Activated CD4-positive, alpha-beta T cell treated with anti-CD3 and anti-CD28 coated beads, Interleukin-2, Interleukin-4, amounts not matched to agents 100 ng/mL and 50 ng/mL, durations not matched to agents 16 hours and 8 hours (primary cell): ENCODE results near the gene SEPTIN1.
A peak's percentile ranks its signal among the peaks of the same experiment; 100 is the strongest.

Source experiments
- DNase-seq: peaks from one replicate; pipeline ENCODE4 v3.0.0-alpha.2; 2020; ENCODE audit warnings: low spot score

SEPTIN1 gene, protein sequence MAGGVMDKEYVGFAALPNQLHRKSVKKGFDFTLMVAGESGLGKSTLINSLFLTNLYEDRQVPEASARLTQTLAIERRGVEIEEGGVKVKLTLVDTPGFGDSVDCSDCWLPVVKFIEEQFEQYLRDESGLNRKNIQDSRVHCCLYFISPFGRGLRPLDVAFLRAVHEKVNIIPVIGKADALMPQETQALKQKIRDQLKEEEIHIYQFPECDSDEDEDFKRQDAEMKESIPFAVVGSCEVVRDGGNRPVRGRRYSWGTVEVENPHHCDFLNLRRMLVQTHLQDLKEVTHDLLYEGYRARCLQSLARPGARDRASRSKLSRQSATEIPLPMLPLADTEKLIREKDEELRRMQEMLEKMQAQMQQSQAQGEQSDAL

GRCh38 chr16:30382111-30382881, at the start of gene SEPTIN1:
SEPTIN1 (minus strand) TSS chr16:30382561; CDS start chr16:30382542, 19 bp downstream.
- peak; percentile 87 for DNase-seq

DNA sequence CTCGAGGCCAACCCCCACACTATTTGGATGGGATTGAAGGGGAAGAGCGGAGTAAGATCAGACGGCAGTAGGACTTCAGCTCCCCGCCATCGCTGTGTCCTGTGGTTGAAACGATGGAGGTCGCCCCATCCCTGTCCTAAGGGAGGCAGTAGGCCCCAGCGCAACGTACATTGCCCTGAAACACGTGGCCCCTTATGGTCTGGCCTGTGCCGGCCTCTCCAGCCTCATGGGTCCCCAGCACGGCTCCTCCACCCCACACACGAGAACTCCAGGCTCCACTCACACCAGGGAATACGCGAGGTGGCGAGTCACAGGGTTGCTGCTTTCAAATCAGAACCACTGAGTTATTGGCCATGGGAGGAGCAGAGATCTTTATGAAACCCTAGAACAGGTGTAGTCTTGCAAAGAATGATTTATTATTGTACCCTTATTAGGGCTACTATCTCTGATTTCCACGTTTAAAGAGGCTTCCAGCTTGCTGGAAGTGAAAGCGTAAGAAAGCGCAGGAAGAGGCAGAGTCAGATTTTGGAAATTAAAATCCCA, 48.1 kb upstream of the SEPTIN1 start:
- no peak for DNase-seq

- DNase-seq = peak; percentile 99
Measured at GRCh38 chr16:30429678-30430427, 47.5 kb upstream of the SEPTIN1 start, which contains the start of gene DCTPP1. DCTPP1 (minus strand) TSS chr16:30430030; CDS start chr16:30429980, 50 bp downstream.

DNA sequence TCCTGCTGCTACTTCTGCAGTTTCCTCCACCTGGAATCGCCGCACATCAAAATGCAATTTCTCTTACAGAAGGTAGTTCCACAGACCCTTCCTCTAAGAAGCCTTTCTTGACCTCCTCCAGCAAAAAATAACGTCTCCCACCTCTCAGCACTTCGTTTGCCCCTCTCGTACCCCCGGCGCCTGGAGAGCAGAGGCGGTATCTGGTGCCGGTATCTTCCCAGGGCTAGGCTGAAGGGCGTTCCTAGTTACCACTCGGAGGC, 47.0 kb upstream of the SEPTIN1 start:
- DNase-seq = no peak

- DNase-seq = no peak
Measured at GRCh38 chr16:30428055-30428454, 45.7 kb upstream of the SEPTIN1 start.

- DNase-seq = no peak
Measured at GRCh38 chr16:30421010-30421409, 38.6 kb upstream of the SEPTIN1 start.

- no peak for DNase-seq
Measured at GRCh38 chr16:30418350-30419181, 36.2 kb upstream of the SEPTIN1 start.

DNA sequence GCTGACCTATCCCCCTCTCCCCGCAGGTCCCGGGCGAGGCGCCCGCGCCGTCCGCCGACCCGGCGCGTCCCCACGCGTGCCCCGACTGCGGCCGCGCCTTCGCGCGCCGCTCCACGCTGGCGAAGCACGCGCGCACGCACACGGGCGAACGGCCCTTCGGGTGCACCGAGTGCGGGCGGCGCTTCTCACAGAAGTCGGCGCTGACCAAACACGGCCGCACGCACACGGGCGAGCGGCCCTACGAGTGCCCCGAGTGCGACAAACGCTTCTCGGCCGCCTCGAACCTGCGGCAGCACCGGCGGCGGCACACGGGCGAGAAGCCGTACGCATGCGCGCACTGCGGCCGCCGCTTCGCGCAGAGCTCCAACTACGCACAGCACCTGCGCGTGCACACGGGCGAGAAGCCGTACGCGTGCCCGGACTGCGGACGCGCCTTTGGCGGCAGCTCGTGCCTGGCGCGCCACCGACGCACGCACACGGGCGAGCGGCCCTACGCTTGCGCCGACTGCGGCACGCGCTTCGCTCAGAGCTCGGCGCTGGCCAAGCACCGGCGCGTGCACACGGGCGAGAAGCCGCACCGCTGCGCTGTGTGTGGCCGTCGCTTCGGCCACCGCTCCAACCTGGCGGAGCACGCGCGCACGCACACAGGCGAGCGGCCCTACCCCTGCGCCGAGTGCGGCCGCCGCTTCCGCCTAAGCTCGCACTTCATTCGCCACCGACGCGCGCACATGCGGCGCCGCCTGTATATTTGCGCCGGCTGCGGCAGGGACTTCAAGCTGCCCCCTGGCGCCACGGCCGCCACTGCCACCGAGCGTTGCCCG, 35.4 kb upstream of the SEPTIN1 start:
- peak; percentile 92 for DNase-seq

DNA sequence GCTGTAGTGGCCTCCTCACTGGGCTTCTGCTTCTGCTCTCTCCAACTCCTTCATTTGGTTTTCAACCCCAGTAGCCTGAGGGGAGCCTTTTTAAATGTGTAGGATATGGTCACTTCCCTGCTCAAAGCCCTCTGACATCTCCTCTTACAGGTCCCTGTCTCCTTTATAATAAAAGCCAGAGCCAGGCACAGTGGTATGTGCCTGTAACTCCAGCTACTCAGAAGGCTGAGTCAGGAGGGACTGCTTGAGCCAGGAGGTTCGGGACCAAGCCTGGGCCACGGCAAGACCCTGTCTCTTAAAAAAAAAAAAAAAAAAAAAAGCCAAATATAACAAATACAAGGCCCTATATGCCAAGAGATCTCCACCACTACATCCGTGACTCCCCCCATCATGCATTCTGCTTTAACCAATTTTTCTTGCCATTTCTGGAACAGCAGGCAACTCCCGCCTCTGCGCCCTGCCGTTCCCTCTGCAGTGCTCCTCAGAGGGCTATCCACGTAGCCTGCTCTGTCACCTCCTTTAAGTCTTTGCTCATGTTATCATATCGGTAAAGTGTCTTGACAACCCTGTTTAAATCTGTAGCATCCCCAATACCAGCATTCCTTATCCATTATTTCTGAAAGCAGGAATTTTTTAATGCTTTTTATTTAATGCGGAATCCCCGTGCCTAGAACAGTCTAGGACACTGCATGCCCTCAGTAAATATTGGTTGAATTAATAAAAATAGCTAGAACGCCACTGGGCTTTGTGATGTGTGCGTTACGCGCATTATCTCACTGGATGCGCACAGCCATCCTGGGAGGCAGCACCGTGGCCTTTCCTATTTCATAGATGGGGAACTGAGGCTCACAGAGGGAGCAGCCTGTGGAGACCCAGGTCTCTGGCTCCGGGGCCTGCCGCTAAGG, 34.5 kb upstream of the SEPTIN1 start:
- no peak for DNase-seq

DNA sequence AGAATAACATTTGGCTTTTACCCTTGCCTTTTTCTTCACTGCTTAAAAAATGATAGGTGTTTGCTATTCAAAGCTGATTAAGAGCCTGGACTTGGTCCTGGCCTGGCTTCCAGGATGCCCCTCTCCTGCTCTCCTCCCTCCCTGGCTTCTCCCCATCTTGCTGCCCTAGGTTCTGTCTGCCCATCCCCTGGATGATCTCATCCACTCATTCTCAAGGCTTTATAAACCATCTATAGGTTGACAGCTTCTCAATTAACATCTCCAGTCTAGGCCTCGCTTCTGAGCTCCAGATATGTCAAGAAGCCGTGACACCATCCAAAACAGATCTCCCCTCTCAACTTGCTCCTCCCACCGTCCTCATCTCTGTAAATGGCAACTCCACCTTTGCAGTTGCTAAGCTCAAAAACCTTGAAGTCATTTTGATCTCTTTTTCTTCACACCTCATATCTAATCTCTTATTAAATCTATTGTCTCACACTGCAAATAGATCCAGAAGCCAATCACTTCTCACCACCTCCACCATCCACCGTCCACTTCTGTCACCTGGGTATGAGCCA, 33.8 kb upstream of the SEPTIN1 start:
- no peak for DNase-seq

DNA sequence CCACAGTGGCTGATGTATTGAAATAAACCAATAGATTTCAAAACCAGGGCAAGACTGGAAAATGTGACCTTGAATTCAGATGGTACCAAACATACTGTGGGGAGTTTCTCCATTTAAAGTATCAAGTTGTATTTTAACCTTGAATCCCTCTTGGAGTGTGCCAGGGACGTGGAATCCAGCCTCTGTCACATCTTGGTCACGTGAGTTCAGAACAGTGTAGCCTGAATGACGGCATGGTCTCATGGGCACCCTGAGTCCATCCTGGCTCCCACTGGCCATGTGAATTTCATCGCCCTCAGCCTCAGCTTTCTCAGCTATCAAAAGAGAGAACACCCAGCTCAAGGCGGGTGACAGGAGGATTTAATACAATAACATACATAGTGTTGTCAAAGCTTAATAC, 31.8 kb upstream of the SEPTIN1 start:
- no peak for DNase-seq

DNA sequence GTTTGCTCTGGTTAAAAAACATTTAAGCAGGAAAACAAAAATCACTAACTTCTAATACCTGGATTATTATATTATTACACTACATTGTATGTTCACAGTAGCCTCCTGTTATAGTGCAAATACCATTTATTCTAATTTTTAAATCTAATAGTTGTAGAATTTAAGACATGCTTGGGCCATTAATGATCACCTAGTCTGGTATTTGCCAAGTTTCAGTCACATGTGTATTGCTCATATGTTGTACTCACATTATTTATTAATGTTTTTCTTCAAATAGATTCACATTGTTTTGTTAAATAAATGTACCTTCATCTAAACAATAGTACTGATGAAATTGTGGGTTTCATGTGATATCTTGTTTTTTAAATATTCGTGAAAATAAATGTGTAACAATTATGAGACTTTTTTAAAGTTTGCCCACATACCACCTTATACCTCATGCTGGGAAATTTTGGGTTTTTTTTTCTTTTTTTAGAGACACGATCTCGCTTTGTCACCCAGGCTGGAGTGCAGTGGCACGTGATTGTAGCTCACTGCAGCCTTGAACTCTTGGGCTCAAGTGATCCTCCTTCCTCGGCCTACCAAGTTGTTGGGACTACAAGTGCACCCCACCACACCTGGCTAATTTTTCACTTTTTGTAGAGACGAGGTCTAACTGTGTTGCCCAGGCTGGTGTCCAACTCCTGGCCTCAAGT, 30.9 kb upstream of the SEPTIN1 start:
- no peak for DNase-seq

DNA sequence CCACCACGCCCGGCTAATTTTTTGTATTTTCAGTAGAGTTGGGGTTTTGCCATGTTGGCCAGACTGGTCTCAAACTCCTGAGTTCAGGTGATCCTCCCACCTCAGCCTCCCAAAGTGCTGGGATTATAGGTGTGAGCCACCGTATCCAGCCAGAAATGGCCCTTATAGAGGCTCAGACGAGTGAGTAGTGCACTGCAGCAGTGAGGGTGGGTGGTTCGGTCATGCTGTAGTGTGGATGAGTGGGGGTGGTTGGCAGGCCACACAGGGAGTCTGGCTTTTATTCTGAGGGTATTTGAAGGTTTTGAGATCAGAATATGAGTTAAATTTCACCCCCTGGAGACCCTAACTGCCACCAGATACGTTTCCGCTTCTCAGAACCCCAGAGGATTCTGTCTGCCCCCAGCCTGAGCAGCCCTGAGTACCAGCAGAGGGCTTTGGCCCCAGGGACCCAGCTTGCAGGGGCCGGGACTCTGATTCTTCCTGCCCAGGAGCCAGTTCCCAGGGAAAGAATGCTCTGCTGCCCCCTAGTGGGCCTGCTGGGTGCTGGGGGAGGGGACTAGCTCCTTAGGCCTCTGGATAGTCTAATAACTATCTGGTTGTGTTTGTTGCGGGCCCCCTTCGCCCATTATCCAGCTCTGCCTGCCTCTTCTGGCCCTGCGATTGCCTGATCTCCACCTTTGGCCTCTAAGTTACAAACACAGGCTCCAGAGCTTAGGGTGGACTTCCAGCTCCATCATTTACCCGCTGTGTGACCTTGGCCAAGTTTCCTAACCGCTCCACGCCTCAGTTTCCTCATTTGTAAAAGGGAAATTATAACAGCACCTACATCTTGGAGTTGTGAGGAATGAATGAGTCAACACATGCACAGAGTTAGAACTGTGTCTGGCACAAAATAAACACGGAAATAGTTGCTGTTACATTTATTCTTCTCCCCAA, 27.0 kb upstream of the SEPTIN1 start:
- DNase-seq = peak; percentile 94

GRCh38 chr16:30407804-30408534, 25.6 kb upstream of the SEPTIN1 start:
- DNase-seq = no peak

GRCh38 chr16:30407102-30407803, 24.9 kb upstream of the SEPTIN1 start, which contains the start of gene ZNF771:
ZNF771 (plus strand) TSS chr16:30407606; CDS start chr16:30408054, 448 bp downstream.
- DNase-seq = peak; percentile 95

DNA sequence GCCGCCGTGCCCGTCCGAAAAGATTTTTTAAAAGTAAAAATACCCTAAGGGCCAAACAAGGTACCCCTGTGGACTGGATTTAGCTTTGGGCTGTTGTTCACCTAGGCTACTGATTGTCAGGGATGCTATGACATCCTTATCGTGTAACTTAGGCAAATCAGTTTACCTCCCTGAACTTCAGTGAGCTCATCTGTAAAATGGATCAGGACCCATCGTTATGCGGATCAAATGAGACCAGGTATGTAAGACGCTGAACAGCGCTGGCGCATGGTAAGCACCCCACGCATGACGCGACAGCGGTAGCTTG, 24.4 kb upstream of the SEPTIN1 start:
- no peak for DNase-seq
